ENCODE measurements around the gene ZBTB14. TPM values are rescaled to one million over a fixed set of nuclear protein-coding genes. Genes with fewer than 3 reads are reported as not detected.

Gene ZBTB14
- total and polyA plus RNA-seq, 4 donors, result 6.1 to 14.9 (median 9.2) TPM

GRCh38 chr18:5318061-5318700, 22.7 kb upstream of the ZBTB14 start:
- no peaks in the 10 kb centered on the region for H3K9me3 ChIP-seq (ENCODE audit: control insufficient read depth in 4 of 4, insufficient read depth in 3 of 4, low read length in 3 of 4)
- no peaks in the 10 kb centered on the region for H3K36me3 ChIP-seq (ENCODE audit: control insufficient read depth in 4 of 4, insufficient read depth in 4 of 4, low read length in 4 of 4)
- TF ChIP-seq CTCF (IDR thresholded peaks at IDR 0.05; ENCODE audit: control extremely low read depth, extremely low read depth), result no peak
- no peaks in the 10 kb centered on the region for H3K4me1 ChIP-seq (ENCODE audit: control insufficient read depth in 5 of 5, insufficient read depth in 5 of 5, low read length in 5 of 5)
- WGBS, 2 donors, result 31 to 48% methylated on average over 4 of the region's 4 CpGs
- H3K9ac ChIP-seq (ENCODE audit: insufficient read depth in 1 of 2, low read length in 2 of 2), result no peak overlapping the region
- no peak for ATAC-seq (ENCODE audit: insufficient read depth, low FRiP score)
- H3K27ac ChIP-seq (ENCODE audit: low read depth in 1 of 2, low read length in 1 of 2), result no peak overlapping the region
- no peaks in the 10 kb centered on the region for H3K27me3 ChIP-seq (ENCODE audit: control insufficient read depth in 3 of 3, insufficient read depth in 3 of 3, low read length in 2 of 3)
- H3K4me3 ChIP-seq, result no peak overlapping the region
- DNase-seq, result no peak

GRCh38 chr18:5317186-5317585, 21.7 kb upstream of the ZBTB14 start:
- no peaks in the 10 kb centered on the region for H3K36me3 ChIP-seq (ENCODE audit: control insufficient read depth in 4 of 4, insufficient read depth in 4 of 4, low read length in 4 of 4)
- no peaks in the 10 kb centered on the region for H3K4me1 ChIP-seq (ENCODE audit: control insufficient read depth in 5 of 5, insufficient read depth in 5 of 5, low read length in 5 of 5)
- H3K9me3 ChIP-seq (ENCODE audit: control insufficient read depth in 4 of 4, insufficient read depth in 3 of 4, low read length in 3 of 4), result no peaks in the 10 kb centered on the region
- ATAC-seq (ENCODE audit: insufficient read depth, low FRiP score), result no peak
- TF ChIP-seq CTCF (IDR thresholded peaks at IDR 0.05; ENCODE audit: control extremely low read depth, extremely low read depth), result no peak
- H3K27ac ChIP-seq (ENCODE audit: low read depth in 1 of 2, low read length in 1 of 2), result no peak overlapping the region
- no peak for DNase-seq
- no peak overlapping the region for H3K9ac ChIP-seq (ENCODE audit: insufficient read depth in 1 of 2, low read length in 2 of 2)
- H3K4me3 ChIP-seq, result no peak overlapping the region
- H3K27me3 ChIP-seq (ENCODE audit: control insufficient read depth in 3 of 3, insufficient read depth in 3 of 3, low read length in 2 of 3), result no peaks in the 10 kb centered on the region

GRCh38 chr18:5315838-5316237, 20.3 kb upstream of the ZBTB14 start:
- TF ChIP-seq CTCF (IDR thresholded peaks at IDR 0.05; ENCODE audit: control extremely low read depth, extremely low read depth), result no peak
- Histone ChIP-seq H3K9me3 (ENCODE audit: control insufficient read depth in 4 of 4, insufficient read depth in 3 of 4, low read length in 3 of 4) (no peaks in the 10 kb centered on the region), H3K4me3 (no peak overlapping the region), H3K27me3 (ENCODE audit: control insufficient read depth in 3 of 3, insufficient read depth in 3 of 3, low read length in 2 of 3) (no peaks in the 10 kb centered on the region), H3K36me3 (ENCODE audit: control insufficient read depth in 4 of 4, insufficient read depth in 4 of 4, low read length in 4 of 4) (no peaks in the 10 kb centered on the region), H3K4me1 (ENCODE audit: control insufficient read depth in 5 of 5, insufficient read depth in 5 of 5, low read length in 5 of 5) (peaks cover 0 to 6% (median 0%) of the 10 kb centered on the region in 5 donors), H3K27ac (ENCODE audit: low read depth in 1 of 2, low read length in 1 of 2) (no peak overlapping the region), H3K9ac (ENCODE audit: insufficient read depth in 1 of 2, low read length in 2 of 2) (no peak overlapping the region)
- ATAC-seq (ENCODE audit: insufficient read depth, low FRiP score), result no peak
- 68 to 72% methylated on average over 2 of the region's 2 CpGs for WGBS, 2 donors
- no peak for DNase-seq

Measured in lung (tissue), 12 donors.